Calu3 (cell line): ENCODE measurements around the gene NR2F6. TPM values are rescaled to one million over a fixed set of nuclear protein-coding genes. Genes with fewer than 3 reads are reported as not detected.

ENCODE experiments used
- BruUV-seq: library from RNA; stranded (reverse); fragments of 400-500 nt; replicated peaks from 2 replicates; lab custom pipeline; 2021; lab: Mats Ljungman, UMichigan
- CTCF ChIA-PET: fragments of 300-600 bp; sonication (Branson Sonifier 250); formaldehyde crosslinking; loops from one replicate; lab custom pipeline; 2022; ENCODE audit warnings: antibody characterized with exemption; lab: Charles Lee
- DNase-seq: peaks from one replicate; pipeline ENCODE4 v3.0.0; 2022
- H3K27ac Mint-ChIP-seq: one replicate; pipeline ENCODE4 v1.8.0; 2022; ENCODE audit warnings: mixed read lengths; ENCODE audit not compliant: unreplicated experiment
- H3K27me3 Mint-ChIP-seq: one replicate; pipeline ENCODE4 v1.8.0; 2022; ENCODE audit warnings: mixed read lengths; ENCODE audit not compliant: unreplicated experiment
- H3K36me3 Mint-ChIP-seq: one replicate; pipeline ENCODE4 v1.8.0; 2022; ENCODE audit warnings: mild to moderate bottlenecking, moderate library complexity, mixed read lengths; ENCODE audit not compliant: insufficient read depth, unreplicated experiment
- H3K4me1 Mint-ChIP-seq: one replicate; pipeline ENCODE4 v1.8.0; 2022; ENCODE audit warnings: mild to moderate bottlenecking, low read depth, mixed read lengths; ENCODE audit not compliant: unreplicated experiment
- H3K4me3 Mint-ChIP-seq: one replicate; pipeline ENCODE4 v1.8.0; 2022; ENCODE audit warnings: mild to moderate bottlenecking, low read depth, moderate library complexity, mixed read lengths; ENCODE audit not compliant: unreplicated experiment
- H3K9me3 Mint-ChIP-seq: one replicate; pipeline ENCODE4 v1.8.0; 2022; ENCODE audit warnings: low read depth, mixed read lengths; ENCODE audit not compliant: unreplicated experiment
- CTCF ChIP-seq: fragments of 200-600 bp; IDR thresholded peaks from one replicate; pipeline ENCODE4 v1.8.0; 2022; ENCODE audit warnings: antibody characterized with exemption; ENCODE audit not compliant: unreplicated experiment
- intact Hi-C: fragments of 100-400 bp; cut with micrococcal nuclease; formaldehyde crosslinking; loops from one replicate; pipeline ENCODE4 v1.10.0; 2022; ENCODE audit not compliant: unreplicated experiment
- total RNA-seq: library from RNA; stranded (reverse); gene quantifications from 2 replicates; pipeline ENCODE4 v1.2.3, GENCODE V29; 2022

The NR2F6 gene
- total RNA-seq, 1 experiment from 2014 or later, result 34.6 TPM

GRCh38 chr19:17214508-17215126 is 31.1 kb downstream of the NR2F6 start:
- CTCF ChIA-PET, result interaction anchor here (1.1 kb wide), 1 partner anchor 11 kb away, joined by 5 read pairs; the partner anchor contains the start of gene OCEL1
- Mint-ChIP-seq H3K27me3 (no peaks in the 10 kb centered on the region), H3K9me3 (no peaks in the 10 kb centered on the region), H3K36me3 (peaks cover 41% of the 10 kb centered on the region), H3K4me3 (peak overlapping the region; percentile 74), H3K27ac (peak overlapping the region; percentile 73), H3K4me1 (no peaks in the 10 kb centered on the region)
- TF ChIP-seq CTCF, result no peak
- no peak for DNase-seq
- intact Hi-C loops, result no loop called here
- BruUV-seq, result TSS peak; percentile 93

- no peak overlapping the region for H3K4me3 Mint-ChIP-seq
- BruUV-seq, result no TSS peak
- no peaks in the 10 kb centered on the region for H3K27me3 Mint-ChIP-seq
- H3K36me3 Mint-ChIP-seq, result peaks cover 47% of the 10 kb centered on the region
- H3K27ac Mint-ChIP-seq, result no peak overlapping the region
- intact Hi-C loops, result no loop called here
- no peaks in the 10 kb centered on the region for H3K4me1 Mint-ChIP-seq
- CTCF ChIA-PET, result no interaction called here
- no peak for TF ChIP-seq CTCF
- no peak for DNase-seq
- H3K9me3 Mint-ChIP-seq, result no peaks in the 10 kb centered on the region
Observed at GRCh38 chr19:17213334-17213733, 32.4 kb downstream of the NR2F6 start.

GRCh38 chr19:17211547-17212446 is 33.9 kb downstream of the NR2F6 start:
- no TSS peak for BruUV-seq
- DNase-seq, result no peak
- TF ChIP-seq CTCF, result no peak
- intact Hi-C loops, result no loop called here
- H3K36me3 Mint-ChIP-seq, result peaks cover 38% of the 10 kb centered on the region
- H3K27me3 Mint-ChIP-seq, result no peaks in the 10 kb centered on the region
- H3K4me1 Mint-ChIP-seq, result no peaks in the 10 kb centered on the region
- CTCF ChIA-PET, result interaction anchor here (0.5 kb wide), 1 partner anchor 1595 kb away, joined by 3 read pairs; no protein-coding TSS in a partner anchor
- no peak overlapping the region for H3K4me3 Mint-ChIP-seq
- H3K9me3 Mint-ChIP-seq, result no peaks in the 10 kb centered on the region
- no peak overlapping the region for H3K27ac Mint-ChIP-seq

- H3K4me3 Mint-ChIP-seq, result no peak overlapping the region
- no peaks in the 10 kb centered on the region for H3K9me3 Mint-ChIP-seq
- H3K27ac Mint-ChIP-seq, result no peak overlapping the region
- DNase-seq, result no peak
- H3K27me3 Mint-ChIP-seq, result no peaks in the 10 kb centered on the region
- TF ChIP-seq CTCF, result no peak
- CTCF ChIA-PET, result no interaction called here
- no TSS peak for BruUV-seq
- H3K36me3 Mint-ChIP-seq, result peaks cover 35% of the 10 kb centered on the region
- H3K4me1 Mint-ChIP-seq, result no peaks in the 10 kb centered on the region
- intact Hi-C loops, result no loop called here
Observed at GRCh38 chr19:17210296-17210695, 35.4 kb downstream of the NR2F6 start.
